Anterior cingulate cortex (tissue), 58 donors: ENCODE results near the gene SDHAF3.
A peak's percentile ranks its signal among the peaks of the same experiment; 100 is the strongest.
"Not testable (repeated sequence)": the region's sequence is repeated elsewhere in the genome, so short reads cannot be mapped to it uniquely, and the experiment has no call there.

Source experiments
- DNase-seq, 58 donors: peaks; one replicate each; lab custom pipeline; 2025; lab: John Stamatoyannopoulos, UW

Gene SDHAF3

GRCh38 chr7:97117372-97118188, at the start of gene SDHAF3:
SDHAF3 (plus strand) TSS chr7:97117698; CDS start chr7:97117724, 26 bp downstream.
- DNase-seq, result peak; percentile 65 to 97 (median 92)

DNA sequence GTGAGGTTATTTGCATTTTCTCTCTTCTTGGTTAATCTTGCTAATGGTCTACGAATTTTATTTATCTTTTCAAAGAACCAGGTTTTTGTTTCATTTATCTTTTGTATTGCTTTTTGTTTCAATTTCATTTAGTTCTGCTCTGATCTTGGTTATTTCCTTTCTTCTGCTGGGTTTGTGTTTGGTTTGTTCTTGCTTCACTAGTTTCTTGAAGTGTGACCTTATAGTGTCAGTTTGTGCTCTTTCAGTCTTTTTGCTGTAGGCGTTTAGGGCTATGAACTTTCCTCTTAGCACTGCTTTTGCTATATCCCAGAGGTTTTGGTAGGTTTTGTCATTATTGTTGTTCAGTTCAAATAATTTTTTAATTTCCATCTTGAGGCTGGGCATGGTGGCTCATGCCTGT, 45.5 kb upstream of the SDHAF3 start:
- not testable (repeated sequence) for DNase-seq

GRCh38 chr7:97075928-97076327, 41.6 kb upstream of the SDHAF3 start:
- no peak for DNase-seq

DNA sequence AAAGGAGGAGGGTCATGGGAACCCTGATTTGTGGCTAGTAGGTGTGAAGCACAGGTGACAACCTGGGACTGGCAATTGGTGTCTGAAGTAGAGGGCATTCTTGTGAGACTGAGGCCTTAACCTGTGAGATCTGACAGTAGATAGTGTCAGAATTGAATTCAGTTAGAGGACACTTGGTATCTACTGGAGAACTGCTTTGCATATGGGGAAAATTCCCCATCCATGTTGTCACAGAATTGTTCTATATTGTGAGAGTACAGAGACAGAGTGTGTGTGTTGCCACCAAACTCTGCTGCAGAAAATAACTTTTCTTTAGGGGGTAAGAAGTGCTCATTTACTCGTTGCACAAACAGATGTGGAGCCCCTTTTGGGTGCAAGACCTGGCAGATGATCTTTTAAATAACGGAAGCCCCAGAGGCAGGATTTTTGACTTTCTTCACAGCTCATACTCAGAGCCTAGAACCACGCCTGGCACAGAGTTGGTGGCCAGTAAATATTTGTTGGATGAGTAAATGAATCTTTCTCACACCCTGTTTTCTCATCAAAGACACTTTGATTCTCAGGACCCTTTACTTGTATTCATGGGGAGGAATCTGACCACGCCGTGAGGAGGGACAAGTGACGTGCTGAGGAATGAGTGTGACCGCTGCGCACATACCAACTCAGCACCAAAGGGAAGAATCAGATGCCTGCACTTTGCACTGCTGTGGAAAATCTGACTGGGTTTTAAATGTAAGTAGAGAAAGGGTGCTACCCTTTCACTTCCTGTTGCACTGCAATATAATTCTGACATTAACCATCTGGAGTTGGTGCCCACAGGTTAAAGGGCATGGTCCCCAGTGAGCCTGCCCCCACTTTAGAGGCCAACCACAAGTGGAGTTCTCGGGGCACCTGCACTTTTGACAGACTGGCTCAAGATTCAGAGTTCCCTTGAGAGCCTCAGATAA, 39.2 kb upstream of the SDHAF3 start:
- DNase-seq, result no peak

DNA sequence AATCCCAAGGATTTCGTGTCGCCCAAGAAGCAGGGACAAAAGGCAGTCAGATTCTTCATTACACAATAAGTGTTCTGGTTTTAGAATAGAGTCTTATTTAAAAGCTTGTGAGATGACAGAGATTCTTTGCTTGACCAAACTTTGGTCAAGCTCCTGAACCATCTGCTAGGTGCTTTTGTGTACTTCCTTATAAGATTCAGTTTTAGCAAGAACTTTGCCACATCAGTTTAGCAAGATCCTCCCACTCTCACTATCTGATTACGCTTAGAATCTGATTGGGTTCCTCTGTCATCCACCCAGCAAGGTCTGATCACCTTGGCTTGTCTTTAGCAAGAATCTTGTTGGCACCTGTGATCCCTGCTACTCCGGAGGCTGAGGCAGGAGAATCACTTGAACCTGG, 38.2 kb upstream of the SDHAF3 start:
- no peak for DNase-seq

DNA sequence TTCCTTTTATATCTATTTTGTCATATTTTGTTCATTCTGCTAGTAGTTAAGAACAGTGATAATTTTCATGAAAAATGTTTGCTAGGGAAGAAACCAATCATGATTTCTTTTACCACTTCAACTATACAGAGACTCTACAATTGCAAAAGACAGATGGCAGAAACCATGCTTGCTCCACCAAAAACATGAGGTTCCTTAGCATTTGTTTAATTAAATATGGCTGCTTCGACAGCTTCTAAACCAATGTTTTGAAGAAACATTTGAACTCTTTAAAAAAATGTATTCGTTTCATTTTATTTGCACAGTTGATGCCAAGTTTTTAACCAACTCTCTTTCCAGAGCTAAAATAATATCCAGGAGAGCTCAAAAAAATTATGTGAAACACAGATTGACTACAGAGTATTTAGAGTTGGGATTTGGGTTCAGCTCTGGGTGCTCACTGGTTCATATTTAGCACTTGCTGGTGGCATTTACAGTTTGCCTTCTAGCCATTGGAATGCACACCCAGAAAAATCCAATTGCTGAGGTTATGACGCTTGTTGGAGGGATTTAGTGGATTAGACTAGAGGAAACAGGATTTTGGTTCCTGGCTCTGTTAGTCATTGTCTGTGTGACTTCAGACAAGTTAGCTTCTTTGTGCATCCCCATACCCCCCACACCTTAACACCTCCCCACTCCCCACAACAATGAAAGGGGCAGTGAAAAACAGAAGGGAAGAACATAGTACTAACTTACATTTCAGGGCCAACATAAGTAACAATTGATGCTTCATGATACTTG, 35.8 kb upstream of the SDHAF3 start:
- DNase-seq, result no peak

- DNase-seq, result no peak
Measured at GRCh38 chr7:97088364-97088763, 29.1 kb upstream of the SDHAF3 start.

- DNase-seq, result no peak
Measured at GRCh38 chr7:97089771-97090170, 27.7 kb upstream of the SDHAF3 start.

DNA sequence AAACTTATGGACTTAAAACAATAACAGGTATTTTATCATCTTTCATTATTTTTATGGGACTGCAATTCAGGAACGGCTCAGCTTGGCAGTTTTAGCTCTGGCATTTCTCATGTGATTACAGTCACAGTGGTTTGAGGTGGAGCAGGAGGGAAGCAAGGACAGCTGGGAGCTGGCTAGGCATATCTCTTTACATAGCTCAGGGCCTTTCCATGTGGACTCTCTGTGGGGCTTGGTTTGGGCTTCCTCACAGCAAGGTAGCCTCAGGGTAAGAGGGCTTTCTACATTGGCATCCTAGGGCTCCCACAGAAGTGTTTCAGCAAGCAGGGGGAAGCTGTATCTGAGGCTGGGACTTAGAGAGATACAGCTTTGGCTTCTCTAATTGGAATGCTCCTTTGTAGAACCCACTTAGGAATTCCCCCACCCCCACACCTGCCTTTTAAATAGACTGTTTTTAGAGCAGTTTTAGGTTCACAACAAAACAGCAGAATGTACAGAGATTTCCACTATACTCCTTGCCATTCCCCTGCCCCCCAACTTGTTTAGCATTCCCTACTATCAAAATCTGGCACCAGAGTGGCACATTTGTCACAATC, 26.6 kb upstream of the SDHAF3 start:
- no peak for DNase-seq

- DNase-seq, result peak in 1 of 58 donors; percentile 14
Measured at GRCh38 chr7:97094284-97094930, 23.1 kb upstream of the SDHAF3 start.

DNA sequence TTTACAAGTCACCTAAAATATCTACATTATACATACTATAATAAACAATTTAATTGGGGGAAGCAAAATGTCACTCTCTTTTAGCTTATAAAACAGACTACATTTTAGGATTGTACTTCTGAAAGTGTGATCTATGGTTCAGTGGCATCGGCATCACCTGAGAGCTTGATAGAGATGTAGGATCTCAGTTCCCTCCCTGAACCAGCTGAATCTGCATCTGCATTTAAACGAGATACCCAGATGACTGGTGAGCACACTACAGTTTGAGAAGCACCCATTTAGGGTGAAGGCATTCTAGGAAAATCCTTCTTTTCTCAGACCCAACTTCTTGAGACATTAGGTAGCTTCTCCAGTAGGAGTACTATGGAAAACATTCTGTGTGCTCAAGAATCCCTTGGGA, 21.5 kb upstream of the SDHAF3 start:
- DNase-seq, result no peak

GRCh38 chr7:97096661-97097060, 20.8 kb upstream of the SDHAF3 start:
- DNase-seq, result no peak

DNA sequence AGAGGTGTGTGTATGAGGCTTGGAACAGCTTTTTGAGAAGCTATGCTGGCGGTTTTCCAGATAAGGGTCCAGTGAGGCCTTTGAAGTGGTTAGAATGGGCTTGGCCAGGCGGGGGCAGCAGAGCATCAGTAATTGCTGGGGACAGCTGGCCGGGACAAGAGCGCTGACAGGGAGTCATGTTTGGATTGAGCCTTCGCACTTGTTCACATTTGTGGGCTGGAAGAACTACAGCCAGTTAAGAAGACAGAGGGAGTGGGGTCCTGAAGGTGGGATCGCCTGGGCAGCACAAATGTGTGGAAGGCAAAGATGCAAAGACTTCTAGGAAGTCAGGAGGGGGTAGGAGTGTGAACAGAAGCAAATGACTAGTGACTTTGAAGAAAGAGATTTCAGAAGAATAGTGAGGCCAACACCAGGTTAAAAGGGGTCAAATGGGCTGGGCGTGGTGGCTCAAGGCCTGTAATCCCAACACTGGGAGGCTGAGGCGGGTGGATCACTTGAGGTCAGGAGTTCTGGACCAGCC, 12.7 kb upstream of the SDHAF3 start:
- peak in 54 of 58 donors; percentile 5 to 81 (median 58) for DNase-seq

DNA sequence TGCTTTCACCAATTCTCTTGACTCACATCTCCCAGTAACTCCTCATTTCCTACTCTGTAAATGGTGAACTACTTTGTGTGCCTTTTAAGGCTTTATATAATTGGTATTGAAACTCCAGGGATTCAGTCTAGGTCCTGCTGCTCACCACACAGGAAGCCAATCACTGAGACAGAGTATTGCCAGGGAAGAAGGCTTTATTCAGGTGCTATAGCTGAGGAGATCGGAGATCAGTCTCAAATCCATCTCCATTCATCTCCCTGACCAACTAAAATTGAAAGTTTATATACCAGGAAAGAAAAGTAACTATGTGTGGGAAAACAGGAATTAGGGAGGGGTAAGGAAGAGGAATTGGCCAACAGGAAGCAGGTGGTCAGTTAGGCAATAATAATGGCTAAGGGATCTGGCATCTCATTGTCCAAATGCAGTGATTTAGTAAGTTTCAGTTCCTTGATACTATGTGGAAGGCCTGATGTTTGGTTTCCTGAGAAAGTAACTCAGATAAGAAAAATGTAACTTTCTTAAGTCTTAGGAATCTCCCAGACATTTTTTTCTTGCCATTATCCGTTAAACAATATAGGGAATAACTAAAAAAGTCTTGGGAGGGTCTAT, 10.2 kb upstream of the SDHAF3 start:
- no peak for DNase-seq

- peak in 8 of 58 donors; percentile 2 to 56 (median 7) for DNase-seq
Measured at GRCh38 chr7:97116308-97116707, 1.2 kb upstream of the SDHAF3 start.

- no peak for DNase-seq
Measured at GRCh38 chr7:97117035-97117371, 495 bp upstream of the SDHAF3 start.

- no peak for DNase-seq
Measured at GRCh38 chr7:97118306-97118917, 914 bp downstream of the SDHAF3 start.

- DNase-seq, result no peak
Measured at GRCh38 chr7:97119747-97120146, 2.2 kb downstream of the SDHAF3 start.
